GM04503 (cell line): ENCODE results near the gene PLOD3.
"Not testable (repeated sequence)": the region's sequence is repeated elsewhere in the genome, so short reads cannot be mapped to it uniquely, and the experiment has no call there.

Experiments used
- DNase-seq: peaks from one replicate; pipeline ENCODE4 v3.0.0-alpha.2; 2012; ENCODE audit warnings: low read depth

The PLOD3 gene

DNA sequence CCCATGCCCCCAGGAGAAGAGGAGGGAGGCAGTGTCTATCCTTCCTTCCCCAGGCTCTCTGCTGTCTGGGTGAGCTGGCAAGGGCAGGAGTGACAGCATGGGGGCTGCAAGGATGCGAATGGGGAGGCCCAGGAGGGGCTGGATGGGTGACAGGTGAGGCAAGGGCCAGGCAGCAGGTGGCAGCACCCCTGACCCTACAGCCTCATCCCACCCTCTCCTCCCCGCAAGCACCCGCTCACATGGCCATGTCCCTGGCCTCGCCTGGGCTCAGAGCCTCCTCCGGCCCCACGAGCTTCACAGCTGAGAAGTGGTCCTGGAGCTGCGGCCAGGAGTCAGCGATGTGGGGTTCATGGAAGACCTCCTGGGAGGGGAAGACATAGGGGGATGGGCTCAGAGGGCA lies 5.4 kb downstream of the PLOD3 start:
- DNase-seq: no peak

DNA sequence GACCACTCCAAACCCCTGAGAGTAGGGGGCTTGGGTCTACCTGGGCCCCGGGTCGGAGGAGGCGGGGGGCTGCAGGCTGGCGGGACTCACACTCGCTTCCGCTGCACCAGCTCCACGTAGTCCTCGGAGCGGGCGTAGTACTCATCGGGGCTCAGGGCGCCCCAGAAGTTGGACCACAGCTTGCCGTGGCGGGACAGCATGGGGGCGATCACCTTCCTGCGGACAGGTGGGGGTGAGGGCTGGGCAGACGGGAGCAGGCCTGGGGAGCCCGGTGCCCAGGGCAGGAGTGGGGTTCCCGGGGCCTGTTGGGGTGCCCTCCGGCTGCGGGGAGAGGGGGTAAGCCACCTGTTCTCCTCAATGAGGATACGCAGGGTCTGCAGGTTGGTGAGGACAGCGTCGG lies 5.9 kb downstream of the PLOD3 start:
- DNase-seq: no peak

DNA sequence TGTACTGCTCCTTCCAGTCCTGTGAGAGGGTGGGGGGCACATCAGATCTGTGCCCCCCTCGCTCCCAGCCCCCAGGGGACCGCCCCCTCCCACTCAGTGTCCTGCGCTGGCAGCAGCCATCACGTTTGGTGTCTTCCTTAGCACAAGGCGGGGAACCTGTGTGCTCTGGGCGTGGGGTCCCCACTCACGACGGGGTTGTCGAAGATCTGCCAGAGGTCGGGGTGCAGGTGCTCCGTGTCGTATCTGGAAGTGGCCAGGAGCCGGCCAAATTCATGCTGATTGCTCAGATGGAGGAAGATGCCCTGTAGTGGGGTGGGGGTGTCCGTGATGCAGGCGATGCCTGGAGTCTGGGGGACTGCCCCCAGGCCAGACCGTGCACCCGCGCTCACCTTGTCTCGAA lies 7.2 kb downstream of the PLOD3 start:
- DNase-seq: no peak

DNA sequence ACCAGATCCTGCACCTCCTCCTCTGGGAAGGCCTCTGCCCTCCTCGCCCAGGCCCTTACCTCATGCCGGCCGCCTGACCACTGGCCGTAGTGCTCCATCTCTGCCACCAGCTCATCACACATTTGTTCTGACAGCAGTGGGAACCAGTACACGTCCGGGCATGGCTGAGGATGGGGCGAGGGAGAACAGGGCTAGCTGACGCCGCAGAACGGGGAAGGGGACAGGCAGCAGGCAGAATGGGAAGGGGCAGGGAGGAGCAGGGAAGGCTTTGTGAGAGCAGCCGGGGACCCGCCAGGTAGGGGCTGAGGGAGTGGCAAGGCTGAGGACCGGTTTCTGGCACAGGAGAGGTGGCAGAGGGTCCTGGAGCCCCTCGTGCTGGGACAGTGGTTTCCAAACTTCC lies 8.6 kb downstream of the PLOD3 start:
- DNase-seq: no peak

DNA sequence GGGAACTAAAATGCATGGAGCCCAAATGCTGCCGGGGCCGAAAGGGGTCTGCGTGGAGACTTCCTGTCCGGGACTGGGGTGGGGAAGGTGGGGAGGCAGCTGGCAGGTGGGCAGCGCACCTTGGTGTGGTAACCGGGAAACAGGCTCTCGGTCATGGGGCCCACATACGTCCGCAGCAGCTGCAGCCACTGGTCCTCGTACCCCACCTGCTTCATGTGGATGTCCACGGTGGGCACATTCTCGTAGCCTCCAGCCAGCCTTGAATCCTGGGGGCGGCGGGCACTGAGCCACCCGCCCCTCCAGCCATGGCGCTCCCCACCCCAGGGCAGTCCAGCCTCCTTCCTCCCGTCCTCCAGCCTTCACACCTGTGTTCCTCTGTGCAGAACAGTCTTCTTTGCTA lies 9.9 kb downstream of the PLOD3 start:
- no peak for DNase-seq

DNA sequence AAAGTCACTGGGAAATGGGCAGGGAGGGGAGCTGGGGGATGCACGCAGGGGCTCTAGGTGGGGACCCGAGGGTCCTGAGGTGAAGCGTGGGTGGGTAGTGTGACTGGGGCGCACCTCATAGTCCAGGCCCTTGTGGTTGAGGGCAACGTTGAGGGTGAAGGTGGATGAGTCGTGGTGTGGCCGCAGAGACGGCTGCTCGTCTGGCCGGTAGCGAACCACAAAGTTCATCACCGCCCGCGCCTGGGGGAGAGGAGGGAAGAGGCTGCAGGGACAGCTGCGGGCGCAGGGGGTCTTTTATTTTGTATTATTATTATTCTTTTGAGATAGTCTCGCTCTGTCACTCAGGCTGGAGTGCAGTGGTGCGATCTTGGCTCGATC lies 10.7 kb downstream of the PLOD3 start:
- DNase-seq: no peak

DNA sequence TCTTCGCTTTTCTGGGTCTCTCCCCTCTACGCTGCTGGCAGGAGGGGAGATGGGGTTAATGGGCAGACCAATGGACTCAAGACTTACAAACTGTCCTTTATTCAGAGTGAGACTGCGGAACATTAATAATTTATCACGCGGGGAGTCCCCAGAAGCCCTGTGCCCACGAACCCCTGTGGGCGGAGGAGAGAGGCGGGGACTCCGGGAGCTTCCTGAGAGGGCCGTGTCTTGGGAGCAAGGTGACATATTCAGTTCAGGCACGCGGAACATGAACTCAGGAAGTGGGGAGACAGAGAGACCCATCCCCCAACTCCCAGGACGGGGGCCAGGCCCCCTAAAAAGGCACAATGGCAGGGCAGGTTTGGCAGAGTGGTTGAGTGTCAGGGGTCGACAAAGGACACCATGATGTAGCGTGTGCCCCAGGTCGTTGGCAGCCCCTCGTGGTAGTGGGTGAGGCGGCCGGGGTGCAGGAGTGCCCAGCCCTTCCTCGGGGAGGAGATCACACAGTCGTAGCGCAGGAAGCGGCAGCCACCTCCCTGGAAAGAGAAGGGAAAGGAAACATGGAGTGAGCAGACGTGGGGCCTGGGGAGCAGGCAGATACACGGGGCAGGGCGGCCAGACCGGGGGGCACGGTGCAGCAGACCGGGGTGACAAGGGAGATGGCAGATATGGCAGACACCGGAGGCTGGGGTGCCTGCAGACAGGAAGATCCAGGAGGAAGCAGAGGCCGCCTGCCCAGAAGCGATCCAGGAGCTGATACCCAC lies 11.3 kb downstream of the PLOD3 start:
- no peak for DNase-seq

DNA sequence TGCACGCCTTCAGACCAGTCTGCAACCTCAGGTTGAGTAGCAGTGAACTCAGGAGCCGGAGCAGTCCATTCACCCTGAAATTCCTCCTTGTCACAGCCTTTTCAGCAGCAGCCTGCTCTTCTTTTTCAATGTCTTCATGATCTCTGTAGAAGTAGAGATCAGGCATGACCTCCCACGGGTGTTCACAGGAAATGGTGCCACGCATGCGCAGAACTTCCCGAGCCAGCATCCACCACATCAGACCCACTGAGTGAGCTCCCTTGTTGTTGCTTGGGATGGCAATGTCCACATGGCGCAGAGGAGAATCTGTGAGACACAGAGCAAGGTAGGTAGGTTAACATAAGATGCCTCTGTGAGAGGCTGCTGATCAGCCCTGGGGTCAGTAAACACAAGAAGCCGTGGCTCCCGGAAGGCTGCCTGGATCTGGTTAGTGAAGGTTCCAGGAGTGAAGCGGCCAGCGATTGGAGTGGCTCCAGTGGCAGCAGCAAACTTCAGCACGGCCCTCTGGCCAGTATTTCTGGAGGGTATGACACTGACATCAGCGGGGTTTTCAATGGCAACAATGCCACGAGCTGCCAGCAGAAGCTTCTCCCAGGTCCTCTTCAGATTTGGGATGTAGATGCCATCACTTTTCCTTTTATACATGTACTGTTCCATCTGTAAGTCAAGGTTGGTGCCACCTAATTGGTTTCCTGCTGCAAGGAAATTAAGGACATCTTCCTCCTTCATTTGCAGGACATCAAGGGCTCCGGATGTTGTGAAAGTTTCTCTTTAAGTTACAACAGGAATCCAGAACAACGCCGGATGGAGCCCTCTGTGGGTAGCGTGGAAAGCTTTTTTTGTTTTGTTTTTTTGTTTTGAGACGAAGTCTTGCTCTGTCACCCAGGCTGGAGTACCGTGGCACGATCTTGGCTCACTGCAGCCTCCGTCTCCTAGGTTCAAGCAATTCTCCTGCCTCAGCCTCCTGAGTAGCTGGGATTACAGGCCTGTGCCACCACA lies 13.3 kb downstream of the PLOD3 start:
- DNase-seq: not testable (repeated sequence)

DNA sequence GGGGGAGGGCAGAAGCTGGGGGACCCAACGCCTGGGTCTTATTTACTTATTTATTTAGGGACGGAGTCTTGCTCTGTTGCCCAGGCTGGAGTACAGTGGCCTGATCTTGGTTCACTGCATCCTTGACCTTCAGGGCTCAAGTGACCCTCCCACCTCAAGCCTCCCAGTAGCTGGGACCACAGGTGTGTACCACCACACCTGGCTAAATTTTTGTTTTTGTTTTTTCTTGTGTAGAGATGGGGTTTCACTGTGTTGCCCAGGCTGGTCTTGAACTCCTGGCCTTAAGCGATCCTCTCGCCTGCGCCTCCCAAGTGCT lies 14.8 kb downstream of the PLOD3 start:
- DNase-seq: no peak

DNA sequence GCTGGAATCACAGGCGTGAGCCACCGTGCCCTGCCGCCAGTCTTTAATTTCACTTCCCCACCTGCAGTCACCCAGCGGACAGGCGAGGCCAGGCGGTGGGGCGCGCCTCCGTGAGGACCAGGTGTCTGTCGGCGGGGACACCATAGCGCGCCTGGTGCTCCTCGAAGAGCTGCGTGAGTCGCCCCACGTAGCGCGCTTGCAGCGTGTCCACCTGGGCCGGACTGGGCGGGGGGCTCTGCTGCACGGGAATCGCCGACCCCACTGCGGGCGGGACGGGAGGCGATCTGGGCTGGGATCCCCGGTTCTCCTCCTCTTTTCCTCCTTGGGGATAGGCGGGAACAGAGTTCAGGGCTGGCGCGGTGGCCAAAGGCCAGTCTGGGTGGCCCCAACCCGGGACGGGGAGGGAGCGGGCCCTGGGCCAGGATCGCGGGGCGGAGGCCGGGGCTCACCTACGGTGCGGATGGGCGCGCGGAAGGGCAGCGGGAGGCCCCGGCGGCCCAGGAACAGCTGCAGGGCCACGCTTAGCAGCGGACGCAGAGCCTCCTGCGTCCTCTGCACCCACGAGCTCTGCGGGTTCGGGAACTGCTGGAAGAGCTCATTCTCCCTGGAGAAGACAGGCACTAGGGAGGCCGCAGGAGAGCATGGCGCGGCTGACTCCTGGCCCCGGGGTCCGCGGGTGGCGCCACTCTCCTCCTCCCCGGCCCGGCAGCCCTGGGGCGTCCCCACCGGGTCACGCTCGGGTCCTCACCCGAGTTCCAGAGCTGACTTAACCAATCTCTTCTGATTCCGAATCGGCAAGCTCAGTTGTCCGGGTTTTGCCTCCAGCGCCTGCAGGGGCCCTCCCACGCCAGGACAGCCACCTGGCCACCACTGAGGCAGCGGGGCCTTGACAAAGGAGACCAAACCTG lies 15.4 kb downstream of the PLOD3 start:
- no peak for DNase-seq

DNA sequence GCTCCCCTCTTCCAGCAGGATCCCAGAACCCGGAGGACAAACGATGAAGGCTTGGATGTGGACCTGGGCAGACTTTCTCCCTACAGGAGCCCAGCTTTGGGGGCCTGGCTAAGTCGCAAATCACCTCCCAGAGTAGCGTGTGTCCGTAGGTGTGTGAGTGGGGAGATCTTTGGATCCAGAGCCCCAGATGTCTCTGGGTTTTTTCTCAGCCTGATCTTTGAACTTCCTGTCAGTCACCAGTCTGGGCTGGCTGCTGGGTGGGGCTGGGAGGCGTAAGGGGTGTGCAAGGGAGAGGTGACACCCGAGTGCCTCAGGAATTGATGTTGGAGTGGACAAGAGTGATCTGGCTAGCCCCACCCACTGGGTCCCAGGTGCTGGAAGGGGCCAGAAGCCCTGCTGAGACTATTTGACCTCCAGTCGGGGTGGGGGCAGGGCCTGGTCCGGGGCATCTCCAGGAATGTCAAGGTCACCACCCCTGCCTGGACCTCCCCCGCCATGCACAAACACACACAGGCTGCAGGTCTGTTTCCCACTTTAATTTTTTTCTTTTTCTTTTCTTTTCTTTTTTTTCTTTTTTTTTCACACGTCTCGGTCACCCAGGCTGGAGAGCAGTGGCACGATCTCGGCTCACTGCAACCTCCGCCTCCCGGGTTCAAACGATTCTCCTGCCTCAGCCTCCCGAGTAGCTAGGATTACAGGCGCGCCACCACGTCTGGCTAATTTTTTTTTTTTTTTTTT lies 16.4 kb downstream of the PLOD3 start, which contains the start of gene MOGAT3:
MOGAT3 (minus strand) TSS at position 175 of the 738 bp plus-strand sequence. CDS start 182 bp downstream, outside the sequence.
- DNase-seq: no peak

DNA sequence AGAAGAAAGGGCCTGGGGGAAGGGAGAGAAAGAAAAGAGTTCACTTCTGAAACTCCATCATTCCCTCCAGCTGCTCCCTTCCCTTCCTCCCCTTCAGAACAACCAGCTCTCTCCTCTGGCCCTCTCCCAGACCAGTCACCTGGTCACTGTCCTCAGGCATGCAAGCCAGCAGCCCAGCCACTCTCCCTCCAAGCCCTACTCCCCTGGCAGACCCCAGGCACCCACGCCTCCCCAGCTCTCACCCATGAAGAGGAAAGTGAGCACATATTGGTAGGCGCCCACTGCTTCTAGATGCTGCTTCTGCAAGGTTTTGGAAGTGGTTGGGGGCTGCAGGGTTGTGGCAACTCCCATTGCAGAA lies 16.9 kb downstream of the PLOD3 start:
- DNase-seq: no peak

DNA sequence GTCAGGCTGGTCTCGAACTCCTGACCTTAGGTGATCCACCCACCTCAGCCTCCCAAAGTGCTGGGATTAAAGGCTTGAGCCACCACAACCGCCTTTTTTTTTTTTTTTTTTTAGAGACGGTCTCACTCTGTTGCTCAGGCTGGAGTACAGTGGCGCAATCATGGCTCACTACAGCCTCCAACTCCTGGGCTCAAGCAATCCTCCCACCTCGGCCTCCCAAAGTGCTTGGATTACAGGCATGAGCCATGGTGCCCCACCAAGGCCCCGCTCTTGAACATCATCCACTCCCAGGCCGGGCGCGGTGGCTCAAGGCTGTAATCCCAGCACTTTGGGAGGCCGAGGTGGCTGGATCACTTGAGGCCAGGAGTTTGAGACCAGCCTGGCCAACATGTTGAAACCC lies 17.9 kb downstream of the PLOD3 start:
- DNase-seq: not testable (repeated sequence)

DNA sequence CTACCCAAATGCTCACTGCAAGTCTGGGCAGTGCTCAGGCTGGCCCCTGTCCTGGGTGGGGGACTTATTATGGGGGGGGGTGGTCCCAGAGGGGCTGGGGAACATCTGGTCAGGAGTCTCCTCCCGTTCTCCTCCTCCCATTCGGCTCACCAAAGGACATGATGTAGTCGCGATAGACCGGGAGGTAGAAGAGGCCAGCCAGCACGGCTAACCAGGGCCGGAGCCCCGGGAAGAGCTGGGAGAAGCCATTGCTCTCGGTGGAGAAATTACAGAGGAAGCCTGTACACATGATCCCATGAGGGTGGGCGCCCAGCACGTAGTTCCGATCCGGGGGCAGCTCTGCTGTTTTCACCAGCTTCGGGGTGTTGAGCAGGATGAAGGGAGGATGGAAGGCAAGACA lies 18.9 kb downstream of the PLOD3 start:
- DNase-seq: no peak

DNA sequence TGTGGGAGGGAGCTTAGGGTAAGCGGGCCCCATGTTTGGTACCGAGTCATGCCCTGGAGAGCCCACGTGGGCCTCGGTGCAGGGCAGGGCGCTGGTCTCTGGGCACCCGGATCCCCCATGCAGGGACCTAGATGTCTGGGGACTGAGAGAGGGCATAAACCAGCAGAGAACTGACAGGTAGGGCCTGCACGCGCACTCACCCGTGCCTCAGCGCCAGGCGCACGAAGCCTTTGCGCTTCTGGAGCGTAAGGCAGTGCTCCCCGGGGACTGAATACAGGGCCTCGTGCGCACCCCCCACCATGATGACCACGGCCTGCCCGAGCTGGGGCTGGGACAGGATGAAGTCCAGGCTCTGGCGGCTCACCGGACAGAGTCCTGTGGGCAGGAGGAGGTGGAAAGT lies 19.4 kb downstream of the PLOD3 start:
- no peak for DNase-seq

DNA sequence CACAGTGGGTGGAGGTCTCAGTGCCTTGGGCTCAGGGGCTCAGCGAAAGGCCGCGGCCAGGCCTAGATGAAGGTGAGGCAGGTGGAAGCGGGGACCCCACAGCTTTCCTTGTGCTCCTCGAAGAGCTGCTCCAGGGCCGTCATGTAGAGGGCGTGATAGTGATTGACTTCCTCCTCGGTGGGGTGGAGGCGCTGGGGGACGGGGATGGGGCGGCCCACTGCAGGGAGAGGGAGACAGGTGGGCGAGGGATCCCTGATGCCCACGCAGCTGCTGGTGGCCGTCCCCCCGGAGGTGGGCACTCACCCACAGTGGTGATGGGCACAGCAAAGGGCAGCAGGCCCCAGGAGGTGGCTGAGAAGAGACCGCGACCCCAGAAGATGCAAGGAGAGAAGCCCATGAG lies 21.5 kb downstream of the PLOD3 start:
- DNase-seq: no peak

DNA sequence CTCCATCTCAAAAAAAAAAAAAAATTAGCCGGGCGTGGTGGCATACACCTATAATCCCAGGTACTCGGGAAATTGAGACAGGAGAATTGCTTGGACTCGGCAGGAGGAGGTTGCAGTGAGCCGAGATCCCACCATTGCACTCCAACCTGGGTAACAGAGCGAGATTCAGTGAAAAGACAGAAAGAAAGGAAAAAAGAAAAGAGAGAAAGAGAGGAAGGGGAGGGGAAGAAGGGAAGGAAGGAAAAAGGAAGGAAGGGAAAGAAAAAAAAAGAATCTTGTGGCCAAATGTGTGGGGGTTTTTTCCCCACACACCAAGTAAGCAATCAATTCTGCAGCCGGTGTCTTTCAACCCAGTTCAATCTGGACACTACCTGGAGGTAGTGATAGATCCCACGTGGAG lies 28.3 kb downstream of the PLOD3 start:
- DNase-seq: no peak

DNA sequence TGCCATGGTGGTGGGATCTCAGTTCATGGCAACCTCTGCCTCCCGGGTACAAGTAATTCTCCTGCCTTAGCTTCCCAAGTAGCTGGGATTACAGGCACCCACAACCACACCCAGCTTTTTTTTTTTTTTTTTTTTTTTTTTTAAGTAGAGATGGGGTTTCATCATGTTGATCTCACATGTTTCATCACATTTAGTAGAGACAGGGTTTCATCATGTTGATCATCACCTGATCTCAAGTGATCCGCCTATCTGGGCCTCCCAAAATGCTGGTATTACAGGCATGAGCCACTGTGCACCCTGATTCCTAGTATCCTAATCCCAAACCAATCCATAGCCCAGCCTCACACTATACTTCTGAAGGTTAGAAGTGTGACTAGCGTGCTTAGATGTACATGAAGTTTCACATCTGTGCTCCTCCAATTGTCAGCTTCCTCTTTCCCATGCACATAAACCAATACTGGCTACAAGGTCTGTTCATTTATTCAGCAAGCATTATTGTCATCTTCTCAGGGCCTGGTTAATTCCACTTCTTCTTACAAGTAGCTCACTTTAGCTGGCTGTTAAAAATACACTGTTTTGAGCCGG lies 30.4 kb downstream of the PLOD3 start:
- DNase-seq: no peak

DNA sequence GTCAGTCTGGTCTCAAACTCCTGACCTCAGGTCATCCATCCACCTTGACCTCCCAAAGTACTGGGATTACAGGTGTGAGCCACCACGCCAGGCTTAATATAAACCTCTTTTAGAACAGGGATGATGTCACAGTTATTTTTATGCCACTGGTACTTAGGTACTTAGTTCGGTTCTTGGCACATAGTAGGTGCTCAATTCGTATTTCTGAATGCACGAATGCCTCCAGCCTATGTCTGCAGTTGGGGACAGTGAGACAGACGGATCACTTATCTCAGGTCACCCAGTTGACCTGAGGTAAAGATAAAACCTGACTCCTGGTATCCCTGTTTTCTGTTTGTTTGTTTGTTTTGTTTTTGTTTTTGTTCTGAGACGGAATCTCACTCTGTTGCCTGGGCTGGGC lies 31.2 kb downstream of the PLOD3 start:
- DNase-seq: no peak

DNA sequence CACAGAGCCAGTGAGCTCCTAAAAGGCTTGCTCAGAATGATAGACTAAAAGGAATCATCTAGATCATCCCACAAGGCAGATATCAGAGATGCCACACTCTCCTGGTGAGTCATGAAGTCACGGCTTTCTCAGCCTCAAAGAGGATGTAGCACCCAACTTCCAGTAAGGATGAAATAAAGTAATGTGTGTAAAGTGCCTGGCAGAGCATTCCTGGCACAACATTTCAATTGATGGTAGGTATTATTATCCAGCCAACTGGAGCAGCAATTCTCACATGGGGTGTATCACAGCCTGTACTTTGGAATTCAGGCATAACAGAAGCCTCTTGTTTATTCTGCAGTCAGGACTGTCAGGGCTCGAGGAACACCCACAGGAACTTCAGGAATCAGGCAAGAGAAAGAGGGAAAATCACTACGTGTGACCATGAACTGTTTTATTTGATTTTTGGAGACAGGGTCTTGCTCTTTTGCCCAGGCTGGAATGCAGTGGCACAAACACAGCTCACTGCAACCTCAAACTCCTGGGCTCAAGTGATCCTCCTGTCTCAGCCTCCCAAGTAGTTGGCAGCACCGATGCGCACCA lies 32.0 kb downstream of the PLOD3 start:
- DNase-seq: no peak
